Stimulated activated CD4-positive, alpha-beta T cell treated with anti-CD3 and anti-CD28 coated beads, Interleukin-12 subunit alpha, Interleukin-12 subunit beta, amount 100 ng/mL, for 24 hours (primary cell): ENCODE data around the gene POLE4.
A peak's percentile ranks its signal among the peaks of the same experiment; 100 is the strongest.

Experiments
- DNase-seq, 2 experiments: peaks; one replicate each; pipeline ENCODE4 v3.0.0-alpha.2; 2020; ENCODE audit warnings: low read depth in 2 of 2

The POLE4 gene, protein sequence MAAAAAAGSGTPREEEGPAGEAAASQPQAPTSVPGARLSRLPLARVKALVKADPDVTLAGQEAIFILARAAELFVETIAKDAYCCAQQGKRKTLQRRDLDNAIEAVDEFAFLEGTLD

DNA sequence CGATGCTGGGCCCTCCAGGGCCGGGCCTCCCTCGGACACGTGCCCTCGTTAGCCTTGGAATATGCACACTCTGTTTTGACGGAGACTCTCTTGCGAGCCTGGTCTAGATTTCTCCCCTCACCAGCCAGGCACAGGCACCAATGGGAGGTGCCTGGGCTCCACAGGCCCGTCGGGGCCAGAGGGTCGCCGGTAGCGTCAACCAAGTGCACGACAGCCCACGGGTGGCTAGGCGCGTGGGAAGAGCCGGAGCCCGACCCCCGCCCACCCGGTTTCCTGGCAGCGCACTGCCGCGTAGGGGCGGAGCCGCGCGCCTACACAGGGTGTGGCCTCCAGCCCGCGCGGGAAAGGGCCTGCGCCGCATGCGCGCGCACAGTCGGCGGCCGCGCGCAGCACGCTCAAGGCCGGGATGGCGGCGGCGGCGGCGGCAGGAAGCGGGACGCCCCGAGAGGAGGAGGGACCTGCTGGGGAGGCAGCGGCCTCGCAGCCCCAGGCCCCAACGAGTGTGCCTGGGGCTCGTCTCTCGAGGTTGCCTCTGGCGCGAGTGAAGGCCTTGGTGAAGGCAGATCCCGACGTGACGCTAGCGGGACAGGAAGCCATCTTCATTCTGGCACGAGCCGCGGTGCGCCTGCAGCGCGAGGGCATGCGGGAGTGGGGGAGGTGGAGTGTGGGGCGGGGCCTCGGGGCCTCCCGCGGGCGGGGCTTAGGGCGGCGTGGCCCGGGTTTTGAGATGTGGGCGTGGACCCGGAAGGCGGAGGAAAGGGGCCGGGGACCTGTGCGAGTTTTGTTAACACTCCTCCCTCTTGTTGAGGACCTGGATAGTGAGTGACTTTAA, at the start of gene POLE4:
Gene POLE4 (plus strand): TSS at position 370 of the 832 bp plus-strand sequence. CDS start 37 bp downstream, at position 407.
- peak; percentile 89 to 94 for DNase-seq

GRCh38 chr2:74908748-74909444, 49.5 kb upstream of the POLE4 start:
- DNase-seq, result no peak

- no peak for DNase-seq
Observed at GRCh38 chr2:74910245-74910644, 48.2 kb upstream of the POLE4 start.

DNA sequence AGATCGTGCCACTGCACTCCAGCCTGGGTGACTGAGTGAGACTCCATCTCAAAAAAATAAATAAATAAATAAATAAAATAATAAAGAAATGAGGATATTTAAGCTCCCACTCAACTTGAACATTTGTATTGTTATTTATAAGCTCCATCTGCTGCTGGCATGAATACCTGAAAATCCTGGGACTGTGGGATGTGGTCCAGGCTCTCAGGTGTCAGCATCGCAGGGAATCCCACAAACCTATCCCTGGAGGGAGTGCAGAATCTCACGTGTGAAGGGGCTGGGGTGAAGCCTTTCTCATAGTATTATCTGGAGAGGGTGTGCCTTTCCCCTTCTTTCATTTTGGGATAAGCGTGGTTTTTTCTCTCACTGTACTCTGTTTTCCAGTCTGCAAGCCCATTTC, 47.4 kb upstream of the POLE4 start:
- no peak for DNase-seq

- peak in 1 of 2 experiments; percentile 16 for DNase-seq
Observed at GRCh38 chr2:74915743-74916142, 42.7 kb upstream of the POLE4 start.

DNA sequence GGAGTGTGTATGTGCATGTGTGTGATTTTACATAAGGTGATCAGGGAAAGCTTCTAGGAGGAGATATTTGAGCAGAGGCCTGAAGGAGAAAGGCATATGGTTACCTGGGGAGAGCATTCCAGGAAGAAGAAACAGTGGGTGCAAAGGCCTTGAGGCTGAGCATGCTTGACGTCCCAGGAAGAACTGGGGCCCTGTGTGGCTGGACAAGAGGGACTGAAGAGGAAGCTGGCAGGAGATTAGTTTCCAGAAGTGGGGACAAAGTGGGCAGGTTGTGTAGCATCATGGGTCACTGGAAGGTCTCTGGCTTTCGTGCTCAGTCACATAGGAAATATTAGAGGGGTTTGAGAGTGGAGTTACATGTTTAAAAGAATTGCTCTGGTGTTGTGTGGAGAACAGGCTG, 42.0 kb upstream of the POLE4 start:
- DNase-seq, result no peak

- no peak for DNase-seq
Observed at GRCh38 chr2:74917702-74918619, 40.5 kb upstream of the POLE4 start.

GRCh38 chr2:74919827-74920226, 38.6 kb upstream of the POLE4 start:
- peak; percentile 47 to 57 for DNase-seq

- no peak for DNase-seq
Observed at GRCh38 chr2:74921236-74921736, 37.2 kb upstream of the POLE4 start.

DNA sequence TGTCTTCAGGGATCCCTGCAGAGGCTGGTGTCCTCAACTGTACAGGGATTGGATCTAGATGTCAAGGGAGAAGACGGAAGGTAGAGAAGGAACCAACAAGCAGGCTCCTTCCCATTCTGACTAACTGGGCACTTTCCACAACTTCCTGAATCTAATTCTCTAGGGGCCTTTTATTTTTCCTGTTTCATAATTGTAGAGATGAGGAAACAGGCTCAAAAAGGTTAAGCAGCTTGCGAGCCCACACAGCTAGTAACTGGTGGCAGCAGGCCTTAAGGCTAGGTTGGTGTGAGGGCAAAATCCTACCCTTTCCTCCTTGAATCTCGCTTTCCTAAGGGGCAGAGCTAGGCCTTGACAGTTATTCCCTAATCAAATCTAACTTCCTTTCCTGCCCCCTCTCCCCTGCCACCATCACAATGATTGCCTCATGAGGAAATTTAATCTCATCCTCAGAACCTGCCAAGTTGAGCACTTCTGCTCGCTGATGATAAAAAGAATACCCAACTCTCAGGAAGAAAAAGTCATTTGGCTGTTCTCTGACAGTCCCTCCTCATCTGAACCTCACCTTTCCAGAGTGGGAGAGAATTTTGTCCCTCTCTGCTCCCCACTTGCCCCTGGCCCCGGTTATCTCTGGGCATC, 35.7 kb upstream of the POLE4 start:
- DNase-seq, result no peak

- DNase-seq, result no peak
Observed at GRCh38 chr2:74924463-74925265, 33.8 kb upstream of the POLE4 start.

DNA sequence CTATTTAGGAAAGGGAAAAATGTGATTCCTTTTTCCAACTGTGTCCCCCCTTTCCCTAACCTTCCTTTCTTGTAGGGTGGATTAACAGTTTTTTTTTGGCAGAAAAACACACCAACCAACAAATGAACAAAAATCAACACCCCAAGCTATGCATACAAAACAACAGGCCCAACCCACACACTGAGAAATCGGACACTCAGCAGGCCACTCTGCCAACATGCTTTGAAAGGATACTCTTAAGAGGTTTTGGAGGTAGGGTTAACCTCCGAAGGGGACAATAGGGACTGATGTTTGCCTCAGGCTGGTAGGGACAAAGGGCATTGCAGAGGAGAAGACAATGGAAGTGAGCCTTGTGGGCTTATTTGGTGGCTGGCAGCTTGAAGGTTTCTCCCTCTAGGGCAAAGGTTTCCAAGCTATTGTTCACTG, 33.1 kb upstream of the POLE4 start:
- no peak for DNase-seq

DNA sequence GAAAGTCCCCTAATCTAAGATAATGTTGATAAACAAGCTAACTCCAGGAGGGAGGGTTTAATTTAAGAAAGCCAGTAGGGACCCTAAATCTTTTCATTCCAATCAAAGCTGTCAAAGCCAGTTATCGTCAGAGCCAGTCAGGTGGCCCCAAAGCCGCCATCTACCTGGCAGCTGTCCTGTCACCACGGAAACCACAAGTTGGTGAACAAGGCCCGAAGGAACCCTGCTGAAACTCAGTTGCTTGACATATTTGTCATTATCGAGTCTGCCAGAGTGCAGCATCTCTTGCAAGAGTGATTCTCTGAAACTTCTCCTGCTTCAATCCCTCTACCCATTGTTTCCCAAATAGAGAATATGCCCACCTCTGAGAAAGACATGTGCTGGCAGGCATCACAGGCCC, 30.8 kb upstream of the POLE4 start:
- DNase-seq, result no peak

GRCh38 chr2:74930811-74931486, 27.5 kb upstream of the POLE4 start:
- DNase-seq, result no peak

DNA sequence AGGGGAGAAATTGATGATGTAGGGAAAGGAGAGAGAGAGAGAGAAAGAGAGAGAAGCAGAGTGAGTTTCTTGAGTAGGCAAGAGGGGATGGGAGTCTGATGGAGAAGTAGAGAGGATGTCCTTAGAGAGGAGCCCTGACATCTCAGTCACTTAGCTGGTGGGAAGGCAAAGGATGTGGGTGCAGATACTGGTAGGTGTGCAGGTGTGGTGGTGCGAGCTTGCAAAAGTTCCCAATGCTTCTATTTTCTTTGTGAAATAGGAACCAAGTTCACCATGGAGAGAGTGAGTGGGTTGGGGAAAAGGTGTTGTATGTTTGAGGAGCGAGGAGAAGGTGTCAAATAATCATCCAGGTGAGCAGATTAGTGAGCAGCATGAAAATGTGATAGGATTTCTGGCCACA, 26.5 kb upstream of the POLE4 start:
- DNase-seq, result no peak

DNA sequence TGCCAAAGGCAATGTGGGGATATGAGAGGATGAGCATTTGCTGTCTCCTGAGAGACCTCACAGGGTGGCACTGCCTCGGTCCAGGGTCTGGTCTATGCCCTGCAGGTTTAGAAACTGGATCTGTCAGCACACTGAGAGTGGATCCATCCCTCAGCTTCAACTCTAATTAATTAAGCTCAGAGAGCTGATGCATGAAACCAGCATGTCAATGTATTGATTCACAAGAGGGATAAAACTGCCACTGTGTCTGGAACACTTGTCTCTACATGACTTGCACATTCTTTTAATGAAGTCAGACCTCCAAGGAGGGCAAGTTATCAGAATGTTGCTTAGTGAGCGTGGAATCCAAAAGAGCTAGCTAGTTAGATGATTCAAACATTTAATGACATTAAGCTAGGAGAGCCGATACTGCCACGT, 22.5 kb upstream of the POLE4 start:
- no peak for DNase-seq

GRCh38 chr2:74937221-74937880, 21.1 kb upstream of the POLE4 start:
- no peak for DNase-seq

- no peak for DNase-seq
Observed at GRCh38 chr2:74938264-74938663, 20.2 kb upstream of the POLE4 start.
